Esophagus muscularis mucosa (tissue), 3 donors: Measurements from ENCODE around the gene FAM98C.
"Not testable (repeated sequence)": the region's sequence is repeated elsewhere in the genome, so short reads cannot be mapped to it uniquely, and the experiment has no call there.

Source experiments
- POLR2A ChIP-seq: fragments of 450-650 bp; IDR thresholded peaks from one replicate; pipeline ENCODE4 v1.6.1; 2017; ENCODE audit warnings: antibody characterized with exemption, moderate library complexity, mild to moderate bottlenecking, low read depth
- TF ChIP-seq, protein P1 (sequence below), 3 experiments: fragments of 200-600 bp in 2 of 3; fragments of 450-650 bp in 1 of 3; sonication (generic) in 2 of 3; IDR thresholded peaks; one replicate each; pipeline ENCODE4 v1.5.1; 2017 to 2019; ENCODE audit warnings: antibody characterized with exemption in 3 of 3, mild to moderate bottlenecking in 2 of 3, moderate library complexity in 1 of 3

DNA sequence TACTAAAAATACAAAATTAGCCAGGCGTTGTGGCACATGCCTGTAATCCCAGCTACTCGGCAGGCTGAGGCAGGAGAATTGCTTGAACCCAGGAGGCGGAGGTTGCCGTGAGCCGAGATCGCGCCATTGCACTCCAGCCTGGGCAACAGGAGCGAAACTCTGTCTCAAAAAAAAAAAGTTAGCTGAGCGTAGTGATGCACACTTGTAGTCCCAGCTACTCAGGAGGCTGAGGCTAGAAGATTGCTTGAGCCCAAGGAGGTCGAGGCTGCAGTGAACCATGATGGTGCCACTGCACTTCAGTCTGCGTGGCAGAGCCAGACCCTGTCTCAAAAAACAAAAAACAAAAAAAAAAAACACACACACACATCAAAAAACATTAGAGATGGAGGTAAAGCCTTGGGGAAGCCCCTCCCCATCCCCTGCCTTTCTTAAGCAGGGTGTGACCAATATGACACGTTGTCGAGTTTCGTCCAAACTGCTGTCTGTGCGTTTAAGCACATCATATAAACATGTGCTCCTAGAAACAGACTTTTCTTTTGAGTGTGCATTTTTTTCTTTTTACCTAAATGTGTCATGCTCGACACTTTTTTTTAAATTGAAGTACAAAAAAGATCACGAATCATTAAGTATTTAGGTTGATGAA, 24.3 kb downstream of the FAM98C start:
- not testable (repeated sequence) for TF ChIP-seq POLR2A
- TF ChIP-seq, protein P1, sequence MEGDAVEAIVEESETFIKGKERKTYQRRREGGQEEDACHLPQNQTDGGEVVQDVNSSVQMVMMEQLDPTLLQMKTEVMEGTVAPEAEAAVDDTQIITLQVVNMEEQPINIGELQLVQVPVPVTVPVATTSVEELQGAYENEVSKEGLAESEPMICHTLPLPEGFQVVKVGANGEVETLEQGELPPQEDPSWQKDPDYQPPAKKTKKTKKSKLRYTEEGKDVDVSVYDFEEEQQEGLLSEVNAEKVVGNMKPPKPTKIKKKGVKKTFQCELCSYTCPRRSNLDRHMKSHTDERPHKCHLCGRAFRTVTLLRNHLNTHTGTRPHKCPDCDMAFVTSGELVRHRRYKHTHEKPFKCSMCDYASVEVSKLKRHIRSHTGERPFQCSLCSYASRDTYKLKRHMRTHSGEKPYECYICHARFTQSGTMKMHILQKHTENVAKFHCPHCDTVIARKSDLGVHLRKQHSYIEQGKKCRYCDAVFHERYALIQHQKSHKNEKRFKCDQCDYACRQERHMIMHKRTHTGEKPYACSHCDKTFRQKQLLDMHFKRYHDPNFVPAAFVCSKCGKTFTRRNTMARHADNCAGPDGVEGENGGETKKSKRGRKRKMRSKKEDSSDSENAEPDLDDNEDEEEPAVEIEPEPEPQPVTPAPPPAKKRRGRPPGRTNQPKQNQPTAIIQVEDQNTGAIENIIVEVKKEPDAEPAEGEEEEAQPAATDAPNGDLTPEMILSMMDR (IDR thresholded peaks at IDR 0.05) = not testable (repeated sequence)
